HG02840 (cell line): ENCODE data around the gene IQGAP3.
"Not testable (repeated sequence)": the region's sequence is repeated elsewhere in the genome, so short reads cannot be mapped to it uniquely, and the experiment has no call there.

Experiments
- ATAC-seq: cut with Tn5 transposase; IDR thresholded peaks from one replicate; pipeline ENCODE4 v1.9.1; 2021; ENCODE audit warnings: mild to moderate bottlenecking, moderate library complexity, moderate number of reproducible peaks; ENCODE audit not compliant: unreplicated experiment, low FRiP score

The IQGAP3 gene

GRCh38 chr1:156572663-156573018 is 276 bp upstream of the IQGAP3 start:
- ATAC-seq, result no peak

DNA sequence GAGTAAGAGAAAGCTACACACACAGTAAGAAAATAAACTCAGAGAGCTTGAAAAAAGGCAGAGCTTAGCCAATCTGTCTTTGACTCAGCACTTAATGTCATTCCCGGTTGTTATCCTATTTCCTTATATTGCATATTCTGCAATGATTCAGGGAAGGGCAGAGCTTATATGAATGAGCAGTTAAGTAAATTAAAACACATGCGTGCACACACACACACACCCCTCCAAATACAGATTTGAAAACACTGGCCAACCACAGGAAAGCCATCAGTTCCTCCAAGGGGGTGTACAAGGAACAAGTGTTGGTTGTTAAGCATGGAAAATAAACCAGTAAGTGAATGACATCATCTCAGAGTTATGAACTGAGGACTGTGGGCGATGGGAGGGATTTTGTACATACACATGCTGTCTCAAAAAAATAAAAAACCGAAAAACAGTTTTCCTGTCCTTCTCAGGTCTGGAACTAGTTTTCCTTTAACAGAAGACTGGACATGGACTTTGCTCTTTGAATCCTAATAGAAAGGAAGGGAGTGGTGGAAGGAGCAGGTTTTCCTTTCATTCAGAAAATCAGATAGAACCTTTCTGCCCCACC is 1.0 kb downstream of the IQGAP3 start:
- ATAC-seq, result no peak

DNA sequence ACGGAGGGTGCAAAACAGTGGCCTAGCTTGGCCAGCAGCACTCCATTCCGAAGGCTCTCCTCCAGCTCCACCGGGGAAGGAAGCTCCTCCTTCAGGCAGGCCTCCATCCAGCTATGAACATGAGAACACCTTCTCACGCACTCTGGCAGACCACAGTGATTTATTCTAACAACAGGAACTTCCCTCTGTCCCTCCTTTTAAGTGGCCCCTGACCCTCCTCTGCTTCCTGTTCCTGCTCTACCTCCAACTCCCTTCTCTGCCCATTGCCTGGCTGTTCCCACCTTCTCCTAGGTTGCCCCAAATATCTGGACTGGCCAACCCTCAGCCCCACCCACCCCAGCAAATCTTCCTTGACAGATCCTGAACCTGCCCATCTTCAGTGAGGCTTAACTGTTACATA is 5.9 kb downstream of the IQGAP3 start:
- no peak for ATAC-seq

- no peak for ATAC-seq
These were observed 6.8 kb downstream of the IQGAP3 start for GRCh38 chr1:156565519-156565918.

DNA sequence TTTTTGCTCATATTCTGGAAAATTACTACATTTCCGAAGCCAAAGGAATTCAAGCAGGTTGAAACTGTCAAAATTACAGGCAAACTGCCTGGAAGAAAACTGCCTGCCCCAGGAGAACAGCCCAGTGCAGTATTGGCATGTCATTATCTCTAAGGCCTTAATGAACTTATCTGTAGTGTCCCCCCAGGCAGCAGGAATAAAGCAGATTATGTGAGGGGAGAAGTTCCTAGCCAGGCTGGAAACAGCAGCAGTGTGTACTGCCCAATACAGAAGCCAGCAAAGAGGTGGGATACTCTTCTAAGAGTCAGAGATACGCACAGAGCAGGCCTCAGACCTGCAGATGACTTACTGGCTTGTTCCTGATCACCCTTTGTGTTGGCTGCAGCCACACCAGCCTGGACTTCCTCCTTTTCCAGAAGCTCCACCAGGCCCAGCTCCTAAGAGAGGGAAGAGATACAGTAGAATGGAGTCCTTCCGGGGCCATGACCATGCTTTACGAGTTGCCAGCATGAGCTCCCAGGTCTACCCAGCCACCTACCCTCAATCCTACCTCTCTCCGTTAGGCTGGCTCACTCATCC is 11.7 kb downstream of the IQGAP3 start:
- no peak for ATAC-seq

- ATAC-seq, result no peak
These were observed 12.5 kb downstream of the IQGAP3 start for GRCh38 chr1:156559797-156560385.

DNA sequence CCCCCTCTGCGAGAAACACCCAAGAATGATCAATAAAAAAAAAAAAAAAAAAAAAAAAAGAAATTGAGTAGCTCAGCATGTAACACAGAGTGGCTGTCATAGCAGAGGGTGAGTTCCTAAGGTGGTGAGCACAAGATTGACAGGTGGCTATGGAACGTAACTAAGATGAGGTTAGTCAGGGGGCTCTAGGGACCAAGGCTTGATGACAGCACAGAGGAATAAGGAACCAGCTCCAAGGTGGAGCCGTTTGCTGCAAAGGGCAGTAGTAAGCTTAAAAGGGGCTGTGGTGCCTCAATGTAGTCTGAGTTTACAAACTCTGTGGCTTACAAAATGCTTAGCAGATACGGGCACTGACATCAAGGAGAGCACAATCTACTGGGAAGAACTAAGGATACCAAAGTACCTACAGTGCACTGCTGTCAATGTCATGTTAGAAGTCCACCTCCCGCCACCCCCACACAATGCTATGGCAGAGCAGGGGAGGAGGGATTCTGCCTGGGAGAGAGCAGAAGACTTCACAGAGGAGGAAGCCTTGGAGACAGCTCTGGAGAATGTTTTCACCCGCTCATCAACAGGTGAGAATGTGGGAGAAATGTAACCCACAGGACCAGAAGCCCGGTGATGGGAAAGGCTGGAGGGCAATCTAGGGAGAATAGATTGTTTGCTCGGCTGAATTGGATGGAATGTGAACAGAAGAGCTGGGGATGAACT is 13.1 kb downstream of the IQGAP3 start:
- no peak for ATAC-seq

- no peak for ATAC-seq
These were observed 16.0 kb downstream of the IQGAP3 start for GRCh38 chr1:156556354-156556753.

DNA sequence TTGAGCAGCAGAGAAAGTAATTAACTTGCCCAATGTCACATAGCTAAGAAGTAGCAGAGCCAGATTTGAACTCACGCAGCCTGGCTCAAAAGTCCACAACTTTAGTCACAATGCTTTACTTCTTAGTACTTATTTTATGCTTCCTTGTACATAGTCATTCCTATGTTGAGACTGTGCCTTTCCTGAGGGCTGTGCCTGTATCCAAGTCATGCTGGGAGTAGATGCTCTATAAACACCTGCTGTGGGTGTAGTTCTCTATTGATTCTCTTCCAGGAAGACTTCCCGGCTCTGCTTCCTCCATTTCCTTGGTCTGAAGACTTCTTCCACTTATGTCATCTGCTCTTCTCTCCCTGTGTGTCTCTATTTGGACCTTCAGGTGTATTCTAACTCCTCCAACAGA is 16.6 kb downstream of the IQGAP3 start:
- ATAC-seq, result no peak

DNA sequence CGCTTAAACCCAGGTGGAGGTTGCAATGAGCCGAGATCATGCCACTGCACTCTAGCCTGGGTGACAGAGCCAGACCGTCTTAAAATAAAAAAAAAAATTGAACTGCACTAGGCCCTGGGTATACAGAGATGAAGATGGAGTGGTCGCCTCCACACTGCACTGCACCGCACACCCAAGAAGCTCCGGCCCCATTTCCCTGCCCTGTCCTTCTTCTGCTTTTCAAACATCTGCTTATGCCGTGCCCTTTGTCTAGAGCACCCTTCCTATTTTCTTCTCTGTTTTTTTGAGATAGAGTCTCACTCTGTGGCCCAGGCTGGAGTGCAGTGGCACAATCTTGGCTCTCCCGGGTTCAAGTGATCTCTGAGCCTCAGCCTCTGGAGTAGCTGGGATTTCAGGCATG is 17.4 kb downstream of the IQGAP3 start:
- no peak for ATAC-seq

DNA sequence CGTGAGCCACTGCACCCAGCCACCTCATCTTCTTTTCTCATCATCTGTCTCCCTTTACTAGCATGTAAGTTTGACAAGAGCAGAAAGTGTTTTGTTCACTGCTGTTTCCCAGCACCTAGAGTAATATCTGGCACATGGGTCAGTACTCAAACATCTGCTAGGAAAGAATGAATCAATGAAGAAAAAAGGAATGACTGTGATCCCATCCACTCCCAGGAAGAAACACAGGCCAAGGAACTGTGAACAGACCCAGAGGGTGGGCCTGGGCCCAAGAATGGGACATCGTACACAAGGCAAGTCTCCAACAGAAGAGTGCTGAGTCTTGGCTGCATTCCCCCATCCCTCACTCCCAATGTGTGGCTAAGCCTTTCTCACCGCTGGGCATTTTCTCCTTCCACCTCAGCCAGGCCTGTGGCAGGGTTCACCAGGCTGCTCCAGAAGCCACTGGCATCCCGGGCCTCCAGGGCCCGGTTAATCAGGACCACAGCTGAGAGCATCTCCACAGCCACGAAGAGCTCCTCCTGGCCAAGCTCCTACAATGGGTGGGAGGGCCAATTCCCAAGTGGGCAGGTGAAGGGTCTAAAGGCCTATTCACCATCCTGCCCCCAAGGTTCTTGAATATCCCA is 18.4 kb downstream of the IQGAP3 start:
- ATAC-seq, result no peak

- ATAC-seq, result not testable (repeated sequence)
These were observed 19.4 kb downstream of the IQGAP3 start for GRCh38 chr1:156552937-156553336.

DNA sequence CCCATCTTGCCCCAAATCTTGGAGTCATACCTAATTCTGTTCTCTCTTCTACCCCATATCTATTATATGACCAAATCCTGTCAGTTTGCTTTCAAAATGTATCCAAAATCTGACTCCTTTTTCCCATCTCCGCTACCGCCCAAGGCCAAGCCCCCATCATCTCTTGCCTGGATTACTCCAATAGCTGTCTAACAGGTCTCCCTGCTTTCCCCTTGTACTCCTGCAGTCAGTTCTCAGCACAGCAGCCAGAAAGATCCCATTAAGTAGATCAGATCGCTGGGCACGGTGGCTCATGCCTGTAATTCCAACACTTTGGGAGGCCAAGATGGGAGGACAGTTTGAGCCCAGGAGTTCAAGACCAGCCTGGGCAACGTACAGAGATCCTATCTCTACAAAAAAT is 19.8 kb downstream of the IQGAP3 start:
- no peak for ATAC-seq

DNA sequence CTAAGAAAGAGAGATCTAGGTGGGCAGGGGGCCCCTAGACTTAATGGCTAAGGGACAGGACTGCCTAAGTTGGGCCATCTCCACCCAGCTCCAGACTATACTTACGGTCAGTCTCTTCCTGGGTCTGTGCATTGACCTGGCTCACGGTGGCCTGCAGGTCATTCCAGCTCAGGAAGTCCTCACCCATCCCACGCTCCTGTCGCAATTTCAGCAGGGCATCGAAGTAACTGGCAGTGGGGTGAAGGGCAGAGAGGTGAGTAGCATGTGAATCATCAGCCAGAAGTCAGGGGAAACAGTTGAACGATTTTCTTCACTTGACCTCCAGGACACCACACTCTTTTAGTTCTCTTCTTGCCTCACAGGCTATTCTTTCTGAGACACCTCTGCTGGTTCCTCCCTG is 20.5 kb downstream of the IQGAP3 start:
- ATAC-seq, result no peak

GRCh38 chr1:156551066-156551643 is 21.2 kb downstream of the IQGAP3 start:
- no peak for ATAC-seq

- no peak for ATAC-seq
These were observed 22.0 kb downstream of the IQGAP3 start for GRCh38 chr1:156550346-156550745.

DNA sequence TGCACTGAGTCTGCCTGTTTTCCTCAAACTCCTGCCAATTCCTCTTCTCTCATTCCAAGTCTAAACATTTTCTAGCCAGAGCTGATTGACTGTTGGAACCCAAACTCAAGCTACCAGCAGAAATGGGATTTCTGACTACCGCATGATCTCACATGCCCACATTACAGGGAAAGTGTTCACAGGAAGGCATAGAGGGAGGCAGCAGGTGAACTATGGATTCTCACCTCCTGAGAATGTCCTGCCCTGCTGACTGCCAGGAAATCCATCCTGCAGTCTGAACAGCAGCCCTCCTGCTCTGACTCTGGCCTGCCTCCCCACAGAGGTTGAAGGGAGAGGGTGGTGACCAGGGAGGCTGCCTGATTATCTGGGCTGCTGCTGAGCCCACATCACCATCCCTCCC is 22.5 kb downstream of the IQGAP3 start:
- no peak for ATAC-seq

DNA sequence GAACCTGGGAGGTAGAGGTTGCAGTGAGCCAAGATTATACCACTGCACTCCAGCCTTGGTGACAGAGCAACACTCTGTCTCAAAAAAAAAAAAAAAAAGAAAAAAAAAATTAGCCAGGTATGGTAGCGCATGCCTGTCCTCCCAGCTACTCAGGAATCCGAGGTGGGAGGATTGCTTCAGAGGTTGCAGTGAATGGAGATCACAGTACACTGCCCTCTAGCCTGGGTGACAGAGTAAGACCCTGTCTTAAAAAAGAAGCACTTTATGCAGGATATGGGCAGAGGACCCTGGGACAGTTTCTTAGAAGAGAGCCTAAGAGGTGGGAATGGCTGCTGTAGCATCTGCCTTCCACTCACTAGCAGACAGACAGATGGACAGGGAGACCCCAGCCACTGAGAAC is 23.0 kb downstream of the IQGAP3 start:
- no peak for ATAC-seq

DNA sequence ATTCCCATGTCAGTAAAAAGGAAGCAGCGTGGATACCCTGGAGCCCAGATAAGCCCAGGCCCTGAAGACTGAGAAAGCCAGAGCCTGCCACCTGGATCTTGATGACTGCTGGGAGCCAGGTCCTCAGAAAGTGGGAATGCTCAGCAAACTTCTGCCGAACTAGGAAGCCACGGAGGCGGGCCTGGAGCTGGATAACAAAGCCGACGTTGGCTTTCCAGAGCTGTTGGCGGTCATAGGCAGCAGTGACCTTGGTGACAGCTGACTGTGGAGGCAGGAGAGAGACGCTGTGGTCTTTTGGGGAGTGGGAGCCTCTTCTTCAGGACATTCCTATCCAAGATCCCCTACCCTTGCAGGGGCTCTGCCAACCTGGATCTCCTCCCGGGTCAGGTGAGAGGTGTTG is 24.4 kb downstream of the IQGAP3 start:
- ATAC-seq, result no peak

GRCh38 chr1:156547434-156547833 is 24.9 kb downstream of the IQGAP3 start:
- ATAC-seq, result no peak

- ATAC-seq, result no peak
These were observed 26.1 kb downstream of the IQGAP3 start for GRCh38 chr1:156546267-156546666.
